ENCODE data around the gene PDIA5. TPM values are rescaled to one million over a fixed set of nuclear protein-coding genes. Genes with fewer than 3 reads are reported as not detected.

The PDIA5 gene
- polyA plus RNA-seq, 1 donor from 2014 or later: 1.4 TPM

- no peak overlapping the region for H3K9ac ChIP-seq (ENCODE audit: low read length)
- no peak overlapping the region for H3K27ac ChIP-seq (ENCODE audit: low read length)
These were observed 11.5 kb upstream of the PDIA5 start for GRCh38 chr3:123055352-123055751.

GRCh38 chr3:123058505-123058904 lies 8.3 kb upstream of the PDIA5 start:
- Histone ChIP-seq H3K27ac (ENCODE audit: low read length) (no peak overlapping the region), H3K4me3 (ENCODE audit: low read length) (no peak overlapping the region), H3K4me2 (ENCODE audit: low read length) (no peak overlapping the region), H3K27me3 (ENCODE audit: insufficient read depth, low read depth, low read length) (no peaks in the 10 kb centered on the region), H3K79me2 (replicated peaks; ENCODE audit: insufficient read depth, low read length) (no peaks in the 10 kb centered on the region), H3K9ac (ENCODE audit: low read length) (no peak overlapping the region), H2AFZ (ENCODE audit: low read depth, low read length) (no peak overlapping the region), H3K36me3 (ENCODE audit: insufficient read depth, low read length) (no peaks in the 10 kb centered on the region), H4K20me1 (ENCODE audit: insufficient read depth) (no peaks in the 10 kb centered on the region), H3K9me3 (ENCODE audit: low read length) (no peaks in the 10 kb centered on the region), H3F3A (ENCODE audit: insufficient read depth, low read length, poor library complexity, severe bottlenecking) (no peaks in the 10 kb centered on the region), H3K9me2 (ENCODE audit: insufficient read depth, low read length) (no peaks in the 10 kb centered on the region)
- no peak for TF ChIP-seq EZH2 (IDR thresholded peaks at IDR 0.05; ENCODE audit: borderline replicate concordance, insufficient read depth, low read length, poor library complexity, severe bottlenecking)
- TF ChIP-seq TAF1 (IDR thresholded peaks at IDR 0.05; ENCODE audit: low read depth): no peak
- no peak for TF ChIP-seq REST (IDR thresholded peaks at IDR 0.05; ENCODE audit: borderline replicate concordance)
- TF ChIP-seq RAD21 (conservative IDR thresholded peaks at IDR 0.05): no peak
- TF ChIP-seq CTCF (IDR thresholded peaks at IDR 0.05; ENCODE audit: poor library complexity, severe bottlenecking): no peak
- no peak for TF ChIP-seq MXI1 (conservative IDR thresholded peaks at IDR 0.05; ENCODE audit: poor library complexity, severe bottlenecking)
- TF ChIP-seq EP300 (conservative IDR thresholded peaks at IDR 0.05; ENCODE audit: poor library complexity, severe bottlenecking): no peak
- no peak for TF ChIP-seq POLR2AphosphoS5 (IDR thresholded peaks at IDR 0.05)
- TF ChIP-seq SMC3 (conservative IDR thresholded peaks at IDR 0.05; ENCODE audit: poor library complexity): no peak

More at GRCh38 chr3:123055352-123055751, 11.5 kb upstream of the PDIA5 start:
- Histone ChIP-seq H3K4me2 (ENCODE audit: low read length) (no peak overlapping the region), H3K27me3 (ENCODE audit: insufficient read depth, low read depth, low read length) (no peaks in the 10 kb centered on the region), H3K9me3 (ENCODE audit: low read length) (no peaks in the 10 kb centered on the region), H3F3A (ENCODE audit: insufficient read depth, low read length, poor library complexity, severe bottlenecking) (no peaks in the 10 kb centered on the region), H3K36me3 (ENCODE audit: insufficient read depth, low read length) (no peaks in the 10 kb centered on the region), H3K79me2 (replicated peaks; ENCODE audit: insufficient read depth, low read length) (no peaks in the 10 kb centered on the region), H3K9me2 (ENCODE audit: insufficient read depth, low read length) (no peaks in the 10 kb centered on the region), H2AFZ (ENCODE audit: low read depth, low read length) (no peak overlapping the region), H4K20me1 (ENCODE audit: insufficient read depth) (no peaks in the 10 kb centered on the region), H3K4me3 (ENCODE audit: low read length) (no peak overlapping the region)
- no peak for TF ChIP-seq EZH2 (IDR thresholded peaks at IDR 0.05; ENCODE audit: borderline replicate concordance, insufficient read depth, low read length, poor library complexity, severe bottlenecking)

GRCh38 chr3:123060054-123060453 lies 6.8 kb upstream of the PDIA5 start:
- Histone ChIP-seq H2AFZ (ENCODE audit: low read depth, low read length) (no peak overlapping the region), H3K4me3 (ENCODE audit: low read length) (no peak overlapping the region), H3F3A (ENCODE audit: insufficient read depth, low read length, poor library complexity, severe bottlenecking) (no peaks in the 10 kb centered on the region), H3K9ac (ENCODE audit: low read length) (no peak overlapping the region), H3K79me2 (replicated peaks; ENCODE audit: insufficient read depth, low read length) (no peaks in the 10 kb centered on the region), H3K27ac (ENCODE audit: low read length) (no peak overlapping the region), H3K4me2 (ENCODE audit: low read length) (no peak overlapping the region), H3K9me2 (ENCODE audit: insufficient read depth, low read length) (no peaks in the 10 kb centered on the region), H3K36me3 (ENCODE audit: insufficient read depth, low read length) (no peaks in the 10 kb centered on the region), H3K9me3 (ENCODE audit: low read length) (no peaks in the 10 kb centered on the region), H3K27me3 (ENCODE audit: insufficient read depth, low read depth, low read length) (no peaks in the 10 kb centered on the region), H4K20me1 (ENCODE audit: insufficient read depth) (no peaks in the 10 kb centered on the region)
- TF ChIP-seq EZH2 (IDR thresholded peaks at IDR 0.05; ENCODE audit: borderline replicate concordance, insufficient read depth, low read length, poor library complexity, severe bottlenecking) (no peak), REST (IDR thresholded peaks at IDR 0.05; ENCODE audit: borderline replicate concordance) (no peak), TAF1 (IDR thresholded peaks at IDR 0.05; ENCODE audit: low read depth) (no peak), SMC3 (conservative IDR thresholded peaks at IDR 0.05; ENCODE audit: poor library complexity) (no peak), POLR2AphosphoS5 (IDR thresholded peaks at IDR 0.05) (no peak), CTCF (IDR thresholded peaks at IDR 0.05; ENCODE audit: poor library complexity, severe bottlenecking) (no peak), EP300 (conservative IDR thresholded peaks at IDR 0.05; ENCODE audit: poor library complexity, severe bottlenecking) (no peak), MXI1 (conservative IDR thresholded peaks at IDR 0.05; ENCODE audit: poor library complexity, severe bottlenecking) (no peak), RAD21 (conservative IDR thresholded peaks at IDR 0.05) (no peak)
